Measurements from ENCODE around the gene RND3.

The RND3 gene, protein sequence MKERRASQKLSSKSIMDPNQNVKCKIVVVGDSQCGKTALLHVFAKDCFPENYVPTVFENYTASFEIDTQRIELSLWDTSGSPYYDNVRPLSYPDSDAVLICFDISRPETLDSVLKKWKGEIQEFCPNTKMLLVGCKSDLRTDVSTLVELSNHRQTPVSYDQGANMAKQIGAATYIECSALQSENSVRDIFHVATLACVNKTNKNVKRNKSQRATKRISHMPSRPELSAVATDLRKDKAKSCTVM

DNA sequence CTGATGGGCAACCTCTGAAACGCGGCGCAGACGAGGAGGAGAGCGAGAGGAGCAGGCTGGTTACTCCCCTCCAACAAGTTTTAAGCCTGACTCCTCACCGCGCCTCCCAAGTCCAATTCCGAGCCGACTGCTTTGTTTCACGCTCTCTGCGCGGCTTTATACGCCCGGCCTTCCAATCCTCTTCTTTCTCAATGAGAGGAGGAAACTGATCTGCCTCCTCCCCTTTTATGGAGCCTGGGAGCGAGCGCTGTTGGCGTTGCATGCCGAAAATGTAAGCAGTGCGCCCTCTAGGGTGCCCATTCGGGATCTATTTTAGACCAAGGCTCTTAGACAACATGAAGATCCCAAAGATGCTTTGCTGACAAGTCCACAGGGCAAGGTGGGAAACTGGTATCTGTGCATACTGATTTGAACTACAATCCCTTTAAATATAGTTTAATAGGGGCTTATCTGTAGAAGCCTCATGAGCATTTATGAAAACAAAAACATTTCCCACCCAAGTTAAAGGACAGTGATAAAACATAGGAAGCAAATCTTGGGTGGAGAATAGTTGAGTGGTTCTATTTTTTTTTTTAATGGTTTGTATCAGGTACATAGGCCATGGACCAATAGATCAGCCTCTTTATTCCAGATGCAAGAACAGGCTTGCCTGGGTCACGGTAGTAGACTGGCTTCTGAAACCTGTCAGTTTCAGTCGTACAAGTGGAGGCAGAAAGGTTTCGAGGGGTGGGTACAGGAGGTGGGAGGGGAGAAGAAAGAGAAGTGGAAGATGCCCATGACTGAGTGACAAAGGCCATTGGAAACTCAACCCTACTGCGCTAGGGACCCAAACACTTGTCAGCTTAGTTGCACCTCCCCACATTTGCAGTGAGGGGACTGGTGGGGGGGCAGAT is at the start of gene RND3:
Gene RND3 (minus strand): TSS at position 131 of the 893 bp plus-strand sequence. CDS start 250 bp downstream, outside the sequence.
- peak; percentile 98 for DNase-seq

DNA sequence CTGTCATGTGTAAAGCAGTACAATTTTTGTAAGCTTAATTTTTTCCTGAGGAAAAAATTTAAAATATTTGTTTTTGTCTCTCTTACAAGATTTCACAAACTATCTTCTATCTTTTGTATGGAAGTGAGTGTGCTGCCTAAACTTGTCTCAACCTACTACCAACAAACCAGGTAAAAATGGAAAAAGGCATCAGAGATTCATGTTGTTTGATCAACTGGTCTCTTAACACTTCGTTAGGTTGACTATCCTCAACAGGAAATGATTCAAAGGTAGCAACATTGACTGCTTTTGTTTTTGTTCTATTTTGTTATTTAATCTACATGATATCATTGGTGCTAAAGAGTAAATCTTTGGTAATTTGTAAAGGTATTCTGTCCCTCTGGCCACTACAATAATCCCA is 47.7 kb upstream of the RND3 start:
- DNase-seq: no peak

DNA sequence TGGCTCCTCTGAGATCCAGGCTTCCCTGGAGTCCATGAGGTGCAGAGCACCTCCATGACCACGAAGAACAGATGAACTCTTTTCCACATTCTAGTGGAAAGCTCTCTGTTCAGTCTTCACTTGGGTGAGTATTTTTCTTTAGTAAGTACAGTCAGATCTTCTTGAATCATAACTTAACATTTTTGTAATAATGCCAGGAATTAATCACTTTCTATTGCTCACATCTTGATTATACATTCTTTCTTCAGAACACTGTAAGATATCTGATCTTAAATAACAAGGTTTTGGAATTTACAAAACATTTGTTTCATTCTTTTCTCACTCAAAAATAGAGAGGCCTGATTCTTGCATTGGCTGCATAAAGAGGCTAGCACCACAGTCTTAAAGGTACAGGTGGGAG is 45.4 kb upstream of the RND3 start:
- no peak for DNase-seq

DNA sequence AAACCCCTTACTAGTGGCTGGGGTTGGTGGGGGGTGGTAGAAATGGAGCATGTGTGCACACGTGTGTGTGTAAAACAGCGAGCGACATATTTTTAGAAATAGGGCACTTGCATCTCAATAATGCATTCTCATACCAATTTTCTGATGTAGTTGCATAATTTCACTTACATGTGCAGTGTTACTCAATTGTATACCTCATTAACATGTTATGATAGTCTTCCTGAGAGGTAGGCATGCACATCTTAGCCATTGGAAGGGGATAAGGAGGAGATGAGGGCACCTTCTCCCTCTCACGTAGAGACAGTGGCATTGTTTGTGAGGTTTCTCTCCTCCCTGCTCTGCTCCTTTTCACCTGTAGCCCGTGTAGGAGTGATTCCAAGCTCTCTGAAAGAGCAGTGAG is 44.6 kb upstream of the RND3 start:
- DNase-seq: no peak

DNA sequence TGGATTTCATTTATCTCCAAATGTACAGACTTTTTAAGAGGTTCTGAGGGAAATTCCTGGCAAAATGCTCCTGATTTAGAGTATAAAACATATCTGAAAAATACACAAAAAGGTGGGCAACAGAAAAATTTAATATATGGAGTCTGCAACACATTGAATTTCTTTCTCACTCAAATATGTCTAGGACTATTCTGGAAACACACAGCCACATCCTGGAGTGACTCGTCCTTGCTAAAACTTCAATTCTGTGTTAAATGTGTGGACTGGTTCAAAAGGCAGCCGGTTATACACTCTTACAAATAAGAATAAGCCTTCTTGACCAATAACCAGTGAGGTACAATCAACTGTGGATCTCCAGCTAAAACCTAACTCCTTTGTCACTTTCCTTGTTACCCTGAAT is 44.1 kb upstream of the RND3 start:
- DNase-seq: no peak

DNA sequence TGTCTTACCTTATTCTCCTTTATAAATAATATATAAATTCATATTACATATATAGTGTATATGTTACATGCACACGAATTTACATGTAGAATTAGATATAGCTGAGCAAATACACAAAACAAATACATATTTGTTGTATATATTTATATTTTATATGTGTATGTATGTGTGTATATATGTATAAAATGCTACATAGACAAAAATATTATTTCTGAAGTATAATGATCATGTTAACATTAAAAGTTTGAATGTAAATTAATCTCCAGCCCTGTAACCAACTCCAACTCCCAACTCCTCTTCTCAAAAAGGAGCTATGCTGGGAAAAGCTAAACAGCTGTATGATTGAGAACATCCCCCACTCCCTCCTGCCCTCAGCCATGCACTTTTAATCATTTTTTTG is 42.7 kb upstream of the RND3 start:
- DNase-seq: no peak

DNA sequence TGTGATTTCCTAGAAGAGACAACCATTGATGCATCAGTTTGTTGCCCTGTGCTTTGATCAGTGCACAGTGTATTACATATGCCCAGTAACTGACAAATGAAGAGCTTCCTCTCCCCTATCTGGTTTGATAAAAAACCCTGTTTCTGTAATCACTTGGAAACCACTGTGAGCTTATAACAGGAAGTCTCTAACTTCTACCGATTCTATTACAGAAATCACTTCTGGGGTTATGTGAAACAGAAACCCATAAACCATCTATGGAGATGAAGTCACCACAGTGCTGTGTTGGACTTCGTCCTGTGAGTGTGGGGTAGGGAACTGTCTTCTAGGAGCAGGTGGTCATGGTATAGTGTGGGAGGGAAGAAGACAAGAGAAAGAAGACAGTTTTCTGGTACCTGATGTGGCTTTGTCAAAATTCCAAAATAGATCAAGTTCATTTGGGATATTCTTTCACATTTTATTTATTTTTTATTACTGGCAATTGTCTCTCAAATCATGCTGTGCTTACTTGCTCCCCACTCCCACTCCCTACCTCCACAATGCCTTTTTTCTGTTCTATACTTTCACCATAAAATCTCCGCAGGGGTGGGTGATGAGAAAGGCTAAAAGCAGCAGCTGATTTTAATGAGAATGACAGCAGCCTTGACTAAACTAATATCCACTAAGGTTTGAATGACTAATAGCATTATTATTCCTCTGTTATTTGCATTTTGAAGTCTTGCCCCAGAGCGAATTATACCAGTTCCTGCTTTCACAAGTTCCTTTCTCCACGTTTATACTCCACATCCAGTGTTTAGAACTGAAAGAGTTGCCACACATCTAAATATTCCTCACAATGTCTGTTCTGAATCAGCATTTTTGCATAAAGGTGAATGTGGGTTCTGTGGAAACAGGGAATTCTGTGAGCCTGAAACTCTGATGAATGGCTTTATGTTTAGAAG is 41.7 kb upstream of the RND3 start:
- DNase-seq: no peak

DNA sequence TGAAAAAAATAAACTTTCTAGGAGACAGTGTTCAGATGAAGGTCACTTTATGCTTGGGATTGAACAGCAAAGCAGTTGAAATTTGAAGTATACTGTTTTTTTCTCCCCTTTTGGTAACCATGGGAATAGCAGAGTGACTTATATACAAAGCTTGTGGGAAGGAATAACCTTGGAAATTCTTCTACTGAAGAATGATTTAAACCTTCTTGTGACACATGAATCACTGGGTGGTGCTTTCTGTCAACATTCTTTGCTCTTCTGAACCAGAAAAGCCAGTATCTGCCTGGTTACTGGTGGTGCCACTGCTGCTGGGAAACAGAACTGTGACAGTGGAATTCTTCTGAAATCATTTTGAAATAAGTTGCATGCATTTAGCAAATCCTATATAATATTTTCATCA is 39.4 kb upstream of the RND3 start:
- DNase-seq: no peak

DNA sequence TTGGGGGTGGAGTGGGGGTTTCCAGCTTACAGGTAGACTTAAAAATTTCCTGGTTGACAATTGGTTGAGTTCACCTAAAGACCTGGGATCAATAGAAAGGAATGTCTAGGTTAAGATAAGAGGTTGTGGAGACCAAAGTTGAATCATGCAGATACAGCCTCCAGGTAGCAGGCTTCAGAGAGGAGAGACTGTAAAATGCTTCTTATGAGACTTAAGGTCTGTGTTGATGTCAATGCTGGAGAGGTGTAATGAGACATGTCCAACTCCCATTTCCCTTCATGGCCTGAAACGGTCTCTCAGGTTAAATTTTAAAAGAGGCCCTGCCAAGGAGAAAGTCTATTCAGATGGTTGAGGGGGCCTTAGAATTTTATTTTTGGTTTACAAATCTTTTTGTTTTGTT is 38.5 kb upstream of the RND3 start:
- DNase-seq: no peak

DNA sequence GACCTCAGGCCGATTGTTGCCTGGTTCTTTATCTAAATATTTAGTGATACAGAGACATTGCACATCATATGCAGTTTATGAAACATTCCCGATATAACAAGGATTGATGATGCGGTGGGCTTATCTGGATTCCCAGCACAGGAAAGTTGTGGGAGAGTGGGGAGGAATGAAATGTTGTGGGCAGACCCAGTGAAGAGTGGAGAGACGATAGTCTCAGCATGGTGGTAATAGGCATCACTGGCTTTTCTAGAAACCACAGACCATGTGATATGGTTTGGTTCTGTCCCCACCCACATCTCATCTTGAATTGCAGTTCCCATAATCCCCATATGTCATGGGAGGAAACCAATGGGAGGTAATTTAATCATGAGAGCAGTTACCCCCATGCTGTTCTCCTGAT is 34.8 kb upstream of the RND3 start:
- no peak for DNase-seq

DNA sequence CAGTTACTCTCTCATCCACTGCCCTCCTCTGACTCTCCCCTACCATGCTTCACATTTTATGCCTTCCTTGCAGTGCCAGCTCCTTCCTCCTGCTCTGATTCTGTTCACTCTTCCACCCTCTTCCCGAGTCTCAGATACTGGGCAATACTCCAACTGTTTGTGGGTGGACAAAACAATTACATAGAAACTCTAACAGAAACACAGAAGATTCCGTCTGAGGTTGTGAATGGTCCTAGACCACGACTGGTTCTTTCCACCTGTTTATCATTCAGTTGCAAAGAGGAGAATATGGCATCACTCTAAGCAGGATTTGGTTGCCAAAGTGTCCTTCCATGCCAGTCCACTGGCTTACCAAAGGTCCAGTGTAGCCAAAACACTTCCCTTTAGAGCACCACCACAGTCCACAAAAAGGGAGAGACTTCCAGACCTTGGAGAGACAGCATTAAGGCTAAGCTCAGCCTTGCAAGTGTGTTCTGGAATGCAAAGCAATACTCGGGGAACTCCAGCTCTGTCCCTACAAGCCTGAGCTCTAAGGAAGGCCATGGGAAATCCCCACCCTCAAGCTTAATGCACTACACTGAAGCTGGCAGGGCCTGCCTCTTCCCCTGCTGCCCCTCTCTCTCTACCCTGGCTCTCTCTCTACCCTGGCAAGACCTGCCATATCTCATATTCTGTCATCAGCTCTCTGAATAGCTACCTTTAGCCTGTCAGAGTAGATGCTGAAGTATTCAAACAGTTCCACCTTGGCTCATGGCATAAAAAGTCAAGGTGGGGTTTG is 33.6 kb upstream of the RND3 start:
- no peak for DNase-seq

DNA sequence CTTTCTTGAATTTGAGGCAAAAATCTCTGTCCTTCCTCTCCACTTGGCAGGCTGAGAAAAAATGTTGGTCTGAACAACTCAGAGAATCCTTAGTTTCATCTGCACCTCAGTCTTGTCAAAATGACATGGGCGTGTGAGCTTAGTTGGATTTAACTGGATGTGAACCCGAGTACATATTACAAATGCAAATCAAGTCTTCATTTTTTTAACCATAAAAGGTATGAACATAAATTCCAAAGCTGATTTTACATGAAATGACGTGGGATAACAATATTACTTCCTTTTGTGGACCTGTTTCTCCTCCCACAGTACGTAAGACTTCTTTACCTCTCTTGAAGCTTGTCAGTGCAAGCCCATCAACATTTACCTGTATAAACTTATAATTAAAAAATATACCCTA is 32.6 kb upstream of the RND3 start:
- DNase-seq: no peak

DNA sequence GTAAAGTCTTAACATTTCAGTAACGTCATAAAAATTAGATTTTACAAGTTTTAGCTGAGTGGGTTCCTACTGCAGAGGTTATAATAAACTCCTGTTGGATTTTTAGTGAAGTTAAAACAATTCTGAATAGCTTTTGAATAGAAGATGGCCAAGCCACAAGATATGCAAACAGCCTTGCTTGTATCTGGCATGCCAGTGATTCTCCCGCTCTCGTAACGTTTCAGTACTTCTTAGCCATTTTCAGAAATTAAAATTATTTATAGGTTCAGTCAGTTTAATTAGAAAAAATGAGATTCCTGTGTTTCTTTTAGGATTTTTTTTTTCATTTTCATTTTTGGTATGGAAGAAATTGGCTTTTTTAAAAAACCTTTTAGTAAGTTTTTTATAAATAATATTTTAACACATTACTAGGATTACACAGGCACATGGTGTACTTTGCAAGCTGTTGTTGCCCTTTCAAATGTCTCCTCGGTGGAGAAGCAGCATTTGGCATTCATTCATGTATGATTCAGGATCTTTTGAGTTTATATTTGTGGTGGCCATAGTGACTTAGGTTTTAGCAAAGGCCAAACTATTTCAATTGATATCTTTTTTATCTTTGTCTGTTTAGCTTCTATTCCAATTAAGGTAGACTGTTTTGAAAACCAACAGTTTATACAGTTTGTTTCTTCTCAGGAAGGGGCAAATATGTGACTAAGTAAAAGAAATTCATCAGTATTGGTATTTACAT is 30.6 kb upstream of the RND3 start:
- no peak for DNase-seq

DNA sequence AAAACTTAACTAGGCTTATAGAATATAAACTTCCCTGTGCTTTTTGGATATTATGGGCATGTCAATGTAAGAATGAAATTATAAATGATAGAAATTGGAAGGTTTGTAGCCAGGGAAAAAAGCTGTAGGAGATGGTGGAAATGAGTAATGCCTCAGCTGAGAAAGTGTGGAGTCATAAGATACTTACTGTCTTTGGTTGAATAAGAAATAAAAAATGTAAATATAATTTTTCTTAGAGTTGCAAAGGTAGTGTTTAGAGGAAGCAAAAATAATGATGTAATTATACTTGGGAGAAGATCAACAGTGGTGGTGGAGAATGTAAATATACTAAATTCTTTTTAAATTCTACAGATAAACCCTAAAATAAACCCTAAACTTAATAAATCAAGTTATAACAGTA is 26.2 kb upstream of the RND3 start:
- DNase-seq: no peak

DNA sequence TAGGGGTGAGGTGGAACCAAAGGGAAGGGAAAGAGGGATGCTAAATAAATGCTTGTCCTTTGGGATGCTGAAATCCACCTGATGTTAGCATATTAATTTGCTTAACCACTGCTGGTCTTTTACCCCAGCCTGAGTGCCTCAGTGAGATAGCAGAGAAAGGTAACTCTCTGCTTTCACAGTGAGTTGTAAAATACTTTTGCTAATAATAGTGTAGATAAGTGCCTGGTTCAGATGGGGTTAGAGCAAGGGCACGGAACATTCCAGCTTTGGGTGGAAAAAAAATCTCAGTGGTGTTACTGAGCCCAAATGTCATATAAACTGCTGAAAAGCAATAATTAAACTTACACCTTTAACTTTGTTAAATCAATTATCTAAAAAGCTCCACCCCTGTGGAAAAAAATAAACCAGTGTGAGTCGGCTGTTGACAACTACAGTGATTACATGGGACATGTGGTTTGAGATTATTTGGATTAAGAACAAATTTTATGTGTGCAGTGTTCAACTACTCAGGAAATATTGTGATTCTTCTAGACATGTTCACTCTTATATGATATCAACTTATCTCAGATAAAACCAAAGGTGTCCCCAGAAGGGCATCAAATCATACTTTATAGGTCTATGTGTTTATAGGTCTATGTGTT is 21.1 kb upstream of the RND3 start:
- DNase-seq: no peak

DNA sequence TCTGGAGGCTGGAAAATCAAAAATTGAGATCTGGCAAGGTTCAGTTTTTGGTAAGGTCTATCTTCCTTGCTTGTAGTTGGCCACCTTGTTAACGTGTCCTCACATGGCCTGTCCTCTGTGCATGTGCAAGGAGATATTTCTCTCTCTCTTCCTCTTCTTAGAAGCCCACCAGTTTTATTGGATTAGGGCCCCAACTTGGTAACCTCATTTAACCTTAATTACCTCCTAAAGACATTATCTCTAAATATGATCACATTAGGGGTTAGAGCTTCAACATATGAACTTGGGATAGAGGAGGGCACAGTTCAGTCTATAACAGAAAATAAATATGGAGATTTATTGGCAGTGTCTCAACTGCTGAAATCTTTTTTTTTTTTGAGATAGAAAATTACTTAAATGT is 19.6 kb upstream of the RND3 start:
- no peak for DNase-seq

DNA sequence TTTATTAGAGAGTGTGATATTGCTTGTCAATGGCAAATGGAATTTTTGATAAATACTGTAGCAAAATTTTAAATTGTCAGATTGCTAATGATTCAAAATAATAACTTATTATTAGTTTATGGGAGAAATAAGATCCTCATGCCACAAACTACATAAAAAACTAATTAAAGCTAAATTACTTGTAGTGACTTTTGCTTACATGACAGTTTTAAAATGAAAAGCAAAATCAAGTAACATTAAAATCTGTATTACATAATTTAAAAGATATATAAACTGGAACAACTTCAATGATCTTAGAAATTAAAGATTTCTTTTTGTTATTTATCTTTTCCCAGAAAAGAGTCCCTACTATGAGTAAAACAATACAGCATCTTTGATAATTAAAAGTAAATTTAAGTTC is 17.7 kb upstream of the RND3 start:
- no peak for DNase-seq

DNA sequence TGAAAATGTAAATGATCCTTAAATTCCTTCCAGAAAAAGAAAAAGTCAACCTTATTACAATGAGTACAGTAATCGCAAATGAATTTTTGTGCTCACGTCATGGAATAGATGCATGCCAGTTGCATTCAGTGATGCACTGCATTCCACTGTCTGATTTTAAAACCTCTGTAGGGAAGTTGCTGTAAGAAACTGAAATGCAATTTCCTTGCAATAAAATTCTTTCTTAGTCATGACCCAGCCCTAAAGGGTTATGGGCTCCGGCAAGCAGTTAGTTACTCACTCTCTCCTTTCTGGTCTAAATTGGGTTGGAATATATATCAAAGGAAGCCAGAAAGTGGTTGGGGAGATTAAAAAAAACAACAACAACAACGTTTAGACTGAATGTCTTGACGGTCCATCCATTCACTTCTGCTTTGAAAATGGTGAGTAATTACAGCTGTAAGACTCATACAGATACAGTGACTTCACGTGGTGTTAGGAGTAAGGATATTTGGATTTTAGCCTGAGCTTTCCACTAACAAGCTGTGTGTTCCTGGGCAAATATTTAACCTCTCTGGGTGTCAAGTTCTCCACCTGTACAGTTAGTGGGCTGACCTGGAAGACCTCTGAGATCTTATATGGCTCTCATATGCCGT is 8.6 kb upstream of the RND3 start:
- DNase-seq: no peak

DNA sequence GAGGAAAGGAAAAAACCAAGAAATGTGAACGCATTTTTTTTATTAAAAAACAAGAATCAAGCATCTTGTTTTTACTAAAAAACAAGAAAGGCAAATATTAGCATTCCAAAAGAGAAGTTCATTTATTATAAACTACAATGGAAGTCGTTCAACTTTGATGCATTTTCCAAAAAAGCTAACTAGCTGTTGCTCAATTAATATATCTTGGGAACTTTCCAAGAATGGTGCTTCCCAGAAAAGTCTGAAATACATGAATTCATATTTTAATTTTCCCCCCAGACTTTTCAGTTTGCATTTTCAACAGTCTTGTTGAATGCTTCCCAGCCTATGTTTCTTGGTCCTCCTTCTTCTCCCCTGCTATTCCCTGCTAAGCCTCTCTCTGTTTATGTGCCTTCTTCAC is 7.5 kb upstream of the RND3 start:
- no peak for DNase-seq

DNA sequence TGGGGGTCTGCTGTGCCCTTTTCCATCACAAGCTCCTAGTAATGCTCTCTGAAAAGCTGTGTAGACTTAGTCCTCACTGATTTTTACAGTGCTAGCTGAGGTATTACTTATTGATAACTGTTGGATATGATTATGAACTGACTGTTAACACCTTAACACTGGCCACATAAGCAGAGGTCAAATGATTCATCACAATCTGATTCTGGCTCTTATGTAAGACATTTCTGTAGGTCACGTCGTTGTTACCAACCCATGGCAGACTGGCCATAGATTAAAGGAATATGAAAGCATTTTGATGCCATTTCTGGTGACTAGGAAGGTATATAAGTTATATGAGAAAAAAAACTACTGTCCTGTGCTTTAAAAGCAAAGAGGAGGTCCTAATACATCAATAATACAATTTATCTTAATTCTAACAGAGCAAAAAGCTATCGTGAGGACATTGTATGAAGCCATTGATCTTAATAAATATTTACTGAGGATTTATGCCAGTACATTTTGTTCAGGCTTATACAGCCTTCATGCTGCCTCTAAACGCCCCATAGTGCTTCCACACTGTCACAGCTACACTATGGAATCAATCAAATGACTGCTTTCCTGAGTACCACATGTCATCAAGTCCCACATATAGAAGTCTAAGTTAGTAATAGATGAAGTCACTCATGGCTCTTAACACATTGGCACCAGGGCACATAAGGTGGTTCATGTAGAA is 6.9 kb upstream of the RND3 start:
- no peak for DNase-seq
